IPS-15b (cell line): Measurements from ENCODE around the gene BPIFB2.

Experiments used
- H3K27me3 ChIP-seq: one replicate; pipeline ENCODE4 v1.6.1; 2013; ENCODE audit warnings: low read length; ENCODE audit not compliant: control insufficient read depth, insufficient read depth
- H3K36me3 ChIP-seq: one replicate; pipeline ENCODE4 v1.6.1; 2013; ENCODE audit warnings: low read length; ENCODE audit not compliant: control insufficient read depth, insufficient read depth
- H3K4me1 ChIP-seq: one replicate; pipeline ENCODE4 v1.6.1; 2013; ENCODE audit warnings: mild to moderate bottlenecking, low read length; ENCODE audit not compliant: control insufficient read depth, insufficient read depth
- H3K4me3 ChIP-seq: one replicate; pipeline ENCODE4 v1.5.1; 2013; ENCODE audit warnings: low read depth, low read length
- H3K9ac ChIP-seq: one replicate; pipeline ENCODE4 v1.6.1; 2013; ENCODE audit warnings: low read depth, mild to moderate bottlenecking, low read length
- H3K9me3 ChIP-seq: one replicate; pipeline ENCODE4 v1.6.1; 2013; ENCODE audit warnings: mild to moderate bottlenecking, low read length; ENCODE audit not compliant: control insufficient read depth, insufficient read depth

BPIFB2 gene

DNA sequence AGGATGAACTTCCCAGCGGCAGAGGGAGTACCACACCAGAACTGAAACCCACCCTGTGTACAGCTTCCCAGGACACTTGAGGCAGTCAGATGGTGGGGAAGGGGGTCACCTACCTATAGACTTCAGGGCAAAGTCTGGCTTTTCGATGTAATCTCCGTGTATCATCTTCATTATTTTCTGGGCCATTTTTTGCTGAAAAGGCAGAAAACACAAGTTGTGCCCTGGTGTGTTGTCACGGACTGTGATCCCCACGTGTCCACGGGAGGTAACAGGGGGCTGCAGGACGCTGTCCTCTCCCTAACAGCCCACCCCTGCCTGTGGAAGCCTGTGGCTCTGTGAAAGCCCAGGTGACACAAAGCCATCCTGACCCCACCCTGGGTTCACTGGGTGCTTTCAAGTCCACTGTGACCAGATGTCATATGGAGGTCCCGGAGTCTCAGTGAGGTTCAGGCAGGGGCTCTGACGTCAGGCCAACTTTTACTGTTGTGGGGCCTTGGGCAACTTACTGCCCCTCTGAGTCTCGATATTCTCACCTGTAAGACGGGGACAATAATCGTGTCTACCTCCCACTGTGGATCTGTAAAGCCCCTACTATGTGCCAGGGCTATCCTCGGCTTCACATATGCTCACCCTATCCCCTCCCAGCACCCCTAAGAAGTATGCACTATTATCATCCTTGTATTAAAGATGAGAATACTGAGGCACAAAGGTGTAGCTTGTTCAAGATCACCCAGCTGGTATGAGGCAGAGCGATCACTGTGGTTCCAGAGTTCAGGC, 17.8 kb upstream of the BPIFB2 start:
- Histone ChIP-seq H3K4me3 (no peak overlapping the region), H3K4me1 (no peaks in the 10 kb centered on the region), H3K9me3 (no peaks in the 10 kb centered on the region), H3K36me3 (no peaks in the 10 kb centered on the region), H3K27me3 (no peaks in the 10 kb centered on the region), H3K9ac (no peak overlapping the region)

DNA sequence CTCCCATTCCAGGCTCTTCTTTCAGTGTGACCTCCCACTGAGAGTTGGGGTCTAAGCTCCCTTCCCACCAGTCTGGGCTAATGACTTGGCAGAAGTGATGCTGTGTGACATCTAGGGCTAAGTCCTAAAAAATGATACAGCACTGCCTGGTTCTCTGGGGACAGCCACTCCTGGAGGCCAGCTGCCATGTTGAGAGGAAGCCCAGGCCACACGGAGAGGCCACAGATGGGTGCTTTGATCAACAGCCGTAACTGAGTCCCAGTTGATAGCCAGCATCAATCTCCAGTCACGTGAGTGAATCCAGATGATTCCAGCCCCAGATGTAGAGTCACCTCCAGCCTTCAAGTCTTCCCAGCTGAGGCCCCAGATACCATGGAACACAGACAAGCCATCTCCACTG, 17.1 kb upstream of the BPIFB2 start:
- Histone ChIP-seq H3K4me3 (no peak overlapping the region), H3K27me3 (no peaks in the 10 kb centered on the region), H3K9me3 (no peaks in the 10 kb centered on the region), H3K36me3 (no peaks in the 10 kb centered on the region), H3K4me1 (no peaks in the 10 kb centered on the region), H3K9ac (no peak overlapping the region)

DNA sequence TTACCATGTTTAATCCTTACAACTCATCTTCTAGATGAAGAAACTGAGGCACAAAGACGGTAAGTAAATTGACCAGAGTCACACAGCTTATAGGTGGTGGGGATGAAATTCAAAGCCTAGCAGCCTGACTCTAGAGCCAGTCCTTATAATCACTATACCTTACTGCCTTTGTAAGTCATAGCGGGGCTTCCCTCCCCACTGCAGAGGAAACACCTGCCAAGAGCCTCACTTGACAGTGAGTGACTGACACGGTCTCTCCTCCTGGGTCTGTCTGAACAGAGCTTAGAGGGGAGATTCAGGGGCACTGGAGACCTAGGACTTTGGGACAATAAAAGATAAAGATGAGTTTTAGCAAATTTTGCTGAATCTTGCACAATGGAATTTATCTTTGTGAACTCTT, 16.1 kb upstream of the BPIFB2 start:
- Histone ChIP-seq H3K9me3 (no peaks in the 10 kb centered on the region), H3K36me3 (no peaks in the 10 kb centered on the region), H3K4me1 (no peaks in the 10 kb centered on the region), H3K9ac (no peak overlapping the region), H3K27me3 (no peaks in the 10 kb centered on the region), H3K4me3 (no peak overlapping the region)

DNA sequence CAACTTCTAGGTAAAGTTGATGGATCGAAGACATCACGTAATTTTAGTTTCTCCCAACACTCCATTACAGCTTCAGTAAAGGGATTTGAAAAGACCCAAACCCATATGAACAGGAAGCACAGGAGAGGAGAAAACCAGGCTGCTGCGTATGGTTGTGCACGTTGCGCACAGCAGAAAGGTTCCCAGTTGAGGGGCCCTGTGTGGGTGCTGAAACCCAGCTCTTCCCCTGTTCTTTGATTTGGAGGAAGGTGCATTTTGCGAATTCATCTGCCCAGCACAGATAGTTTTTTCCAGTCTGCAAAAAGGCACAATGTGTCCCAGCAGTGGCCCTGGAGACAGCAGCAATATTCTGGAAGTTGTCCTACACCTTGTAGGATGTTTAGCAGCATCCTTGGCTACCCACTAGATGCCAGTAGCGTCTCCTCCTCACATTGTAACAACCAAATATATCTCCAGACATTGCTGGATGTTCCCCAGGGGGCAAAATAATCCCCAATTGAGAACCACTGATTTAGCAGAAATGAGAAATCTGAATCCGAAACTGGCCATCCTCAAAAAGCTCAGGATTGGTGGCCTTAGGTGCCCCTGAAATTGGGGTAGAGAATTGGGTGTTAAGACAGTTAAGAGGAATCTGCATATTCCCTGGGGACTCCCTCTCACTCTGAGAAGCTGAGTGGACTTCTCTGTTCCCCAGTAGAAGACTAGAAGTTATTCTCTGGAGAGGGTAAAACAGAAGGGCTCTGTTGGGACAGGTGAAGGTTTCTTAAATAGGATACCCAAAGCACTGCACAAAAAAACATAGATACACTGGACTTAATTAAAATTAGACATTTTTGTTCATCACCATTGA, 15.5 kb upstream of the BPIFB2 start:
- H3K4me3 ChIP-seq: no peak overlapping the region
- no peaks in the 10 kb centered on the region for H3K36me3 ChIP-seq
- H3K4me1 ChIP-seq: no peaks in the 10 kb centered on the region
- no peak overlapping the region for H3K9ac ChIP-seq
- H3K9me3 ChIP-seq: no peaks in the 10 kb centered on the region
- H3K27me3 ChIP-seq: no peaks in the 10 kb centered on the region

DNA sequence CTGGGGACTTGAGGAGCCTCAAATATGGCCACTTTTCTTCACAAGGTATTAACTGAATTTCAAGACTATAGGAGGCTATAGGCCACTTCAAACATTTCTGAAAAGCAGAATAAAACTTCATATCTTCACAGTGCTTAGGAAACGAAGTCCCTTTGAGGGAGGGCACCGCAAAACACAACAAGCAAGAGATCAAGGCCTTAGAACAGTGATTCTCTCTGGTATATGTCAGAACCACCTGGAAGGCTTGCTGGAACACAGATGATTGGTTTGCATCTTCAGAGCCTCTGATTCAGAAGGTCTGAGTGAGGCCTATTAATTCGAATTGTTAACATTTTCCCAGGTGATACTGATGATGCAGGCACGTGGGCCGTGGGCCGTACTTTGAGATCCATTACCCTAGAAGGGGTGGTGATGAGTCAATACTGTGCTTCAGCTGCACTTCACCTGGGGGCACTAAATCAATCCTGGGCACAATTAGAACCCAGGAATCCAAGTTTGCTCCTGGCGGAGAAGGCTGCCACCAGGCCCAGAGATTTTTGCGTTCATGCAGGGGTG, 13.9 kb upstream of the BPIFB2 start:
- Histone ChIP-seq H3K4me1 (no peaks in the 10 kb centered on the region), H3K9me3 (no peaks in the 10 kb centered on the region), H3K9ac (no peak overlapping the region), H3K4me3 (no peak overlapping the region), H3K36me3 (no peaks in the 10 kb centered on the region), H3K27me3 (no peaks in the 10 kb centered on the region)

DNA sequence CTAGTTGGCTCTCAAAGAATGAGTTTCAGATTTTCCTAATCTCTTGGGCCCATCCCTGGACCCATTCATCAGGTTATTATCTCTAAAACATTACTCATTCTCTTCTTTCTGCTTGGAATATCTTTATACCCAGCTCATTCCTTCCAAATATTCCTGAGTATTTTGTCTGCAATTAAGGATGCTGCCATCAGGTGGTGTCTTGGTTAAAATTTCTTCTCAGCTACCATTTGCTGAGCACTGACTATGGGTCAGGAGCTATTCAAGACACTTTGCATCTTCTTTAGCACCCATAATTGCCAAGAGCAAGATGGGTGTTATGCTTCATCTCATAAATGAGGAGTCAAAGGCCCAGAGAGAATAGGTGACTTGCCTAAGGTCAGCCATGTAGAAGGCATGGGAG, 11.7 kb upstream of the BPIFB2 start:
- Histone ChIP-seq H3K27me3 (no peaks in the 10 kb centered on the region), H3K9me3 (no peaks in the 10 kb centered on the region), H3K36me3 (no peaks in the 10 kb centered on the region), H3K4me1 (no peaks in the 10 kb centered on the region), H3K4me3 (no peak overlapping the region), H3K9ac (no peak overlapping the region)

DNA sequence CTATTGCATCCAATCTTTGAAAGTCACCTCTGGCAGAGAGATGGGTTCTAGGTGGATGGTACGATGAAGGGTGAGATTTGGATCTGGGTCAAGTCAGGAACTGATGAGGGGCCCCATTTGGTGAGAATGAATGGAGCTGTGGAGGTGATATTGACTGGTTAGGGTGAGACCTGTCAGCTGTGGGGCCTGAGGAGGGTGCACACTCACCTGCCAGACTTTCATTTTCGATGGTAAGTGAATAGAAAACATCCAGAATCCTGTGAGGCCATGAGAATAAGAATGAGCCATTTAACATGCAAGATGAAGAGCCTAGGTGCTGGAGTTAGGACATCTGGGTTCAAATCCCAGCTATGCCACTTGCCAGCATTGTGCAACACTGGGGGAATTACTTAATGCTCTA, 10.1 kb upstream of the BPIFB2 start:
- Histone ChIP-seq H3K9ac (no peak overlapping the region), H3K4me1 (no peaks in the 10 kb centered on the region), H3K27me3 (no peaks in the 10 kb centered on the region), H3K36me3 (no peaks in the 10 kb centered on the region), H3K4me3 (no peak overlapping the region), H3K9me3 (no peaks in the 10 kb centered on the region)

DNA sequence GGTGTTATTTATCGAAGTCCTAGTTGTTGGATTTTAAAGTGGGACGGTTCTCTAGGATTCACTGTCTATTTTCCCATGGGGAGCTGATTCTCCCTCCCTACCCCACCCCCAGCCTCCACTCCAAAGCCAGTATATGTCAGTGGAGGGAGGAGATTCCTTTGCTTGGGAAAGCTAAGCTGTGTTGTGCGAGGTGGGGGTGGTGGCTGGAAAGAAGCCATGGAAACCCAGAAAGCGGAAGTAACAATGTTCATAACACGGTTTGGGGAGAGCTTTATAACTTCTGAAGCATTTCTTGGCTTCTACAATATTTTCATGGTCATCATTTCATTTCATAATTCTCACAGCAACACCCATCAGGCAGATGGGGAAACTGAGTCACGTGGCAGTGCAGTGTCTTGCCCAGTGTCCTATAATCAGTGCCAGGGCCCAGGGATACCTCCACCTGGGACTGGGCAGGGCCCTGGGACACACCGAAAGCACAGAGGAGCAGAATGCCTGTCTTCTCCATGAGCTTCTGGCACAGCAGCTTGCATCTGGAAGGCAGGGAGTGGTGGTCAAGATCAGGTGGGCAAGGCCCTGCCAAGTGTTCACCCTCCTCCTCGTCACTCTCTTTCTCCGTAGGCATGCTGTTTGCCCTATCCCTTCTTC, 7.8 kb upstream of the BPIFB2 start:
- Histone ChIP-seq H3K27me3 (no peaks in the 10 kb centered on the region), H3K9ac (no peak overlapping the region), H3K4me1 (no peaks in the 10 kb centered on the region), H3K36me3 (no peaks in the 10 kb centered on the region), H3K4me3 (no peak overlapping the region), H3K9me3 (no peaks in the 10 kb centered on the region)

DNA sequence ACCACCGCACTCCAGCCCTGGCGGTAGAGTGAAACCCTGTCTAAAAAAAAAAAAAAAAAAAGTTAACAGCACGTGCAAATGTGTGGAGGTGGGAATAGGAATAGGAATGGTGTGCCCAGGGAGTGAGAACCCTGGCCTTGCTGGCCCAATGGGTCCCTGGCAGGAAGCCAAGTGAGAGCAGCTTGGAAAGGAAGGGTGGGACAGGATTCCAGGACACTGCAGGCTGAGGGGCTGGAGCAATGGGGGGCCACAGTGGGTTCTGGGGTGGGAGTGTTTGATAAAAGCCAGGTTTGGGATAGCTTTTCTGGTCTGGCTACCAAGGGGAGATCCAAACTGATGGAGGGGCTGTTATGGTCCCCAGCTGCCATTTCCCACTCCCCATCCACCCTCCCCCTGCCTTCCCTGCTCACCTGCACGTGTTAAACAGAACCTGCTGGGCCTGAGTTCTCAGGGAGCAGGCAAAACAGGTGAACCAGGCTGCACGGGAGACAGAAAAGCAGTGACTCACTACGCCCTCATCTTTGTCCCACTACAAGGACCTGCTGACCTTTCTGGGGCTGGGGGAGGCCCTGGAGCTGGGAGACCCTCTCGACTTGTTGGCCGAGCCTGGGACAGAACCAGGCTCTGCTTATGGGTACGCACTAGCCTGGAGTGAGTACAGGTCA, 6.6 kb upstream of the BPIFB2 start:
- no peaks in the 10 kb centered on the region for H3K36me3 ChIP-seq
- no peaks in the 10 kb centered on the region for H3K27me3 ChIP-seq
- H3K9me3 ChIP-seq: no peaks in the 10 kb centered on the region
- H3K9ac ChIP-seq: no peak overlapping the region
- no peak overlapping the region for H3K4me3 ChIP-seq
- no peaks in the 10 kb centered on the region for H3K4me1 ChIP-seq

DNA sequence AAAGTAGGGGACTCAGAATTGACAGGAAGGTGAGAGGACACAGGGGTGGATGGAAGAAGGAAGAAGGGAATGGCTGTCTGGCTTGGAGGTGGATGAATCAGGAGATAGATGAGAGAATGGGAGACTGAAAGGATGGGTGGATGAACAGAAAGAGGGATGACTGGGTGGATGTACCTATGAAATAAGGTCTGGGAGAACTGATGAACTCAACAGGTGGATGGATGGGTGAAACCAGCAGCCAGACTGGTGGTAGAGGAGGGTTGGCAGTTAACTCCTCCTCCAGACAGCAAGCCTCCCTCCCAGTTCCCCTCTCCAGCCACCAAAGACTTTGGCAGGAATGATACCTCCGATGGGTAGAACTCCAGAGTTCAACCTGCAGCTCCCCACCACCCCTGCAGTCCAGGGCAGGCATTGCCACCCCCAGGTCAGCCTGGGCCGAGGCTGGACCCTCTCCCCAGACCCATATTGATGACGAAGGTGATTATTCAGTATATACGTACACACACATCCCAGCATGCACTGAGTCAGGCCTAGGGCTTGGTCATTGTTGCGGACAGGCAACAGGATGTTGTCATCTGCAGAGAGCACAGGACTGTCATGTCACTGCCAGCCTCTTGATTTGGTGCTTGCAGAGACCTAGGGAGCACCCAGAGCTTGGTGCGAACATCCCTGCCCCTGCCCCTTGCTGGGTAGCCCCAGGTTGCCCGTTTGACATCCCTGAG, 5.3 kb upstream of the BPIFB2 start:
- H3K27me3 ChIP-seq: no peaks in the 10 kb centered on the region
- H3K4me3 ChIP-seq: no peak overlapping the region
- no peak overlapping the region for H3K9ac ChIP-seq
- H3K36me3 ChIP-seq: no peaks in the 10 kb centered on the region
- H3K9me3 ChIP-seq: no peaks in the 10 kb centered on the region
- no peaks in the 10 kb centered on the region for H3K4me1 ChIP-seq
